Right ventricle myocardium inferior (tissue), 1 donor: Measurements from ENCODE around the gene CCNK. TPM values are rescaled to one million over a fixed set of nuclear protein-coding genes. Genes with fewer than 3 reads are reported as not detected.

Source experiments
- ATAC-seq: fragments of 200-7000 bp; cut with Tn5 transposase; one replicate; pipeline ENCODE4 v1.9.1; 2020; ENCODE audit warnings: mild to moderate bottlenecking, moderate library complexity
- DNase-seq: peaks from one replicate; pipeline ENCODE4 v3.0.0; 2021; ENCODE audit errors: missing footprints
- intact Hi-C: fragments of 100-400 bp; cut with DNase I; formaldehyde crosslinking; loops from one replicate; pipeline ENCODE4 v1.11.0; 2022
- long read RNA-seq: library from polyadenylated mRNA; unstranded; transcript quantifications from one replicate; pipeline ENCODE4 v2.0.0, GENCODE V29; 2021
- total RNA-seq: library from RNA; stranded (reverse); fragmentation: NEBNext Ultra II Directional; extraction: Animal tissue kit (Norgen Biotek cat#: 25700); gene quantifications from one replicate; pipeline ENCODE4 v1.2.1, GENCODE V29; 2021
- donor health status: DM: no; HTN: yes; CAD: no; lungs with severe emphysema.

The CCNK gene
- 29.2 TPM for total RNA-seq
- long read RNA-seq, partial matches to known transcripts, result 3 of 3 reads
- long read RNA-seq, other reads (novel, unspliced or antisense), result 0 of 3 reads

DNA sequence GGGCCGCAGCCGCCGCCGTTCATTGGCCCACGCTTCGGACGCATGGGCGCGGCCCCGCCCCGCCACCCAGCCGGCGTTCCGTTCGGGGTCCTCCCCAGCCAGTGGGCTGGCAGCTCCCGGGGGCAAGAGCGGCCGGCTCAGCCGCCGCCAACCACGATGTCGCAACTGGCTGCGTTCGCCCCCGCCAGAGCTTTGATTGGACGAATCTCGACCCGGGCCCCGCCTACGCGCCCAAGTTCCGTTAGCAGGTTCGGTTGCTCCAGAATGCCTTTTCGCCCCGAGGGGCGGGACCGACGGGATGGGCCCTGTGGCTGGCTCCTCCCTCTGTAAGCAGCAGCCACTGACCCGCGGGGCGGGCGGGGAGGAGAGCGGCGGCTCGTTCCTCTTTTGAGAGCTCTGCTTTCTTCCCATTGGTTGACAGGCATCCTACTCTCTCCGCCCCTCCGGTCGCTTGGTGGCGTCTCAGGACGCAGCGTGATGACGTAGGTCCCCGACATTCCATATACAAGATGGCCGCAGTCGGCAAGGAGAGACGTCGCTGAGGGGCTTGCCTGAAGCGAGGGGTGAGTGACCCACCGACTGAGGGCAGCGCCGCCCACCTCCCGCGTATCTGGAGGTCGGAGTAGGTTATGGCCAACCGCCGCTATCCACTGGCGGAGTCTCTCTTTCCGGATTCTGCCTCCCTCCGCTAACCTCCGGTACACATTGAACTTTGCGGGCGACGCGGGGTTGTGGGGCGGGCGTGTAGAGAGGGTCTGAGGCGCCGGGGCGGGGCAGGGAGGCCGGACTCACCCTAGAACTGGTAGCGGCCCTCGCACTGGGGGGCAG is at the start of gene CCNK:
TSS of gene CCNK (plus strand) at position 493 of the 828 bp plus-strand sequence. CDS start 11,269 bp downstream, outside the sequence.
- intact Hi-C loops, result no loop called here
- peak; percentile 97 for ATAC-seq
- peak; percentile 100 for DNase-seq

DNA sequence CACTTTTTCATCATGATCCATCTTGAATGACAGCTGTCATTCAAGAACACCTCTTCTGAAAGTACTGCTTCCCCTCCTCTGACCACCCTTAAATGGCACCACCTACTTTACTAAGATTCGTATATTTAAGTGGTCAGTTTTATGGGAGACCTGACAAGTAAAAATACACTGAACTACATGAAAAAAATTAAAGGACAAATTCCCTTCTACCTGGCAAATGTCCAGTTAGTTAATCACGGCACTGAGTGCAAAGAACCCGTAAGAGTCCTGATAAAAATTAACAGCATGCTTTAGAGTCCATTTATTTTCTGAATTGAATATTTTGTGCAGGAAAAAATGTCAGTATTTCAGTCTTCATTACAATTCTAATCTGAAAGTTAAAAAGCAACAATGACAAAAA is 49.2 kb upstream of the CCNK start:
- DNase-seq, result no peak
- intact Hi-C loops, result no loop called here
- ATAC-seq, result no peak

- no peak for DNase-seq
- ATAC-seq, result no peak
- intact Hi-C loops, result no loop called here
Measured at GRCh38 chr14:99432485-99432884, 48.7 kb upstream of the CCNK start.

- ATAC-seq, result no peak
- intact Hi-C loops, result no loop called here
- DNase-seq, result no peak
Measured at GRCh38 chr14:99435327-99435726, 45.9 kb upstream of the CCNK start.

DNA sequence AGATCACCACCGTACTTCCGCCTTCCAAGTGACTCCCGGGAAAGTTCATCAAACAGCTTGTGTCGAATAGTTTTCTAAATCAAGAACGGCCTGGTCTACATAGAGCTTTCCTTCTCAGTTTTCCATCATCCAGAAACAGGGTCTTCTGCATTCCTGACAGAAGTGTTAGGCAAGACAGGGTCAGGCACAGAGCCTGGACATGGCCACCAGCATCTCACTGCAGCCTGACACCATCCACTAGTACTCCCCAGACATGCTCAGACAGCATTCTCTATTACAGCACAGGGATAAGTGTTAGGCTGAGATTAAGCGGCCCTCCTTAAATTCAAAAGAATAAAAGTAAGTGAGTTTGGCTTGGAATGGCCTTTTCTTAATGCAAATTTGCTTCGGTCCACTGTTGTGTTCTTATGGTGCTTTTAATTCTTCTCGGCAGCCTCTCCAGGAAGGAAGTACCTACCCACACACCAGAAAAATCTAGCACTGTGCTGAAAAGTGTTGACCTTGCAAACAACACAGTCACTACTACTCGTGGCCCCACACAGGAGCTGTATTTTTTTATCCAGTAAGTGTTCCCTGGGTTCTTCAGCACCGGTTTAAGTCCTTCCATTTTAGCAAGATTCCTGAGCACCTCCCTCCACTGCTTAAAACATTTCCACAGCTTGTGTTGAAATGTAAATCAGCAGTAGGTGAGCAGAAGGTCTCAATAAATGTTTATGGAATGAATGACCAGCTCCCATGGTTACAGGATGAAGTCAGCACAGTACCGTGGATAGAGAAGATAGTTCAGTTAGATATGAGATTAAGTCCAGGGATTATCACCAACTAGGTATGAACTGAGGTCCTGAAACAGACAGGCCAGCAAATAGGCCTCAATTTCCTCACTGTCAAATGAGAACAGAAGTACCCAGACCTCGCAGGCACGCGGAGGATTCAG is 44.7 kb upstream of the CCNK start:
- ATAC-seq (no peak), DNase-seq (no peak)
- intact Hi-C loops, result no loop called here

DNA sequence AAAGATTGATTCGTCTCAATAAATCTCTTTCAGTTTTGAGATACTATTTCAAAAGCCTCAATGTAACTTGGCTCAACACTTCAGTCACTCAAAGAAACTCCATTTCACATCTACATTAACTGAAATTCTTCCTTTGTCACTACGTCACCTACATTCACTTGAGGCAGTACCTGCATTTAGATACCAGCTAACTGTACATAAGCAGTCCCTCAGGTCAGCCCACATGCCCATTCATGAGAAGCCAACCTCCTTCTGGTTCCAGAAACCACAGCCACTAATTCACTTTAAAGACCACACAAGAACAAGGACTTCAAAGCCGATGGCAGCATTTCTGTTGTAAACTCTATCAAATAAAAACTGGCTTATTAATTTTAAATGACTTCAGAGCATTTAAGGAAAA is 43.5 kb upstream of the CCNK start:
- intact Hi-C loops, result no loop called here
- DNase-seq (no peak), ATAC-seq (no peak)

DNA sequence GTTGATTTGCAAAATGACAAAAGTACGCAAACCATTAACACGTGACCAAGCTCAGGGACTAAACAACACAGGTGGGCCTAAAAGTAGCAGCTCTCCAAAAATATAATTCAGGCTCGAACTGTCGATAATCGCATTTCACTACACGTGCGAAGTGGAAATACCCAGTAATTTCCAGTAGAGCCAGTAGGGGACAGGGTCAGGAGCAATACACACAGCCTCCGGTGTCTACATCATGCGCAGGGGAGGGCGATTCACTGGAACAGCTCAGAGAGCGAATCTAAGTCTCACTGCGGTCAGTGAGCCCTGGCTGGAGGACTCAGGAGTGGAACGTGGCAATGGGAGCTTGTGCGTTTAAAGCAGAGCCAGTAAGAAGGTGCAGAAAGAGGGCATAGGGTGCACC is 40.9 kb upstream of the CCNK start:
- ATAC-seq (no peak), DNase-seq (no peak)
- intact Hi-C loops, result no loop called here

DNA sequence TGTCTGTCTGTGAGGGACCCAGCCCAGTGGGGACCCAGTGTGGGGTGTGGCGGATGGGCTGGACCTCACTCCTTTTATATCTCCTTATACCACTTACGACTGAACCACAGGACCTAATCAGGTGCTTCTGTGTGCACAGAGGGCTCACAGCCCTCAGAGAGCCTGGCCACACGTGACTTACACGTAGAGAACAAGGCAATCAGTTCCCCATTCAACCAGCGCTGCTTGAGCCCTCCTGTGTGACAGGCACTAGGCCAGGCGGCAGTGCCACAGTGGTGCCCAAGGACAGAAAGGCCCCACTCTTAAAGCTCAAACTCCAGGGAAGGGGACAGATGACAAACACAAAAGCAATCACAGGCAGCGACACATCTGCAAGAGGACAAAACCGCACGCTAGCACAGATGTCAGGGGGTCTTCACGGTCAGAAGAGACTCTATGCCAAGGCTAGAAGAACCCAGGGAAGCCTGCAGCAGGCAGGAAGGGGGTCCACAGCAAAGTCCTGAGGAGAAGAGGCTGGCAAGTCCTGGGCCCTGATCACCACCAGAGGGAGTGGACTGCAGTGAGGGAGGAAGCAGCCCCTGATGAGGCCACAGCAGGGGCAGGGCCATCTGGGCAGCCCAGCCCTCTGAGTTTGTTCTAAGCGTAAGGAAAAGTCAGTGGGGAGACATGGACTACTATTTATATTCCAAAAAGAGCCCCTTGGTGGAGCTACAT is 39.9 kb upstream of the CCNK start:
- DNase-seq, result no peak
- no peak for ATAC-seq
- intact Hi-C loops, result no loop called here

DNA sequence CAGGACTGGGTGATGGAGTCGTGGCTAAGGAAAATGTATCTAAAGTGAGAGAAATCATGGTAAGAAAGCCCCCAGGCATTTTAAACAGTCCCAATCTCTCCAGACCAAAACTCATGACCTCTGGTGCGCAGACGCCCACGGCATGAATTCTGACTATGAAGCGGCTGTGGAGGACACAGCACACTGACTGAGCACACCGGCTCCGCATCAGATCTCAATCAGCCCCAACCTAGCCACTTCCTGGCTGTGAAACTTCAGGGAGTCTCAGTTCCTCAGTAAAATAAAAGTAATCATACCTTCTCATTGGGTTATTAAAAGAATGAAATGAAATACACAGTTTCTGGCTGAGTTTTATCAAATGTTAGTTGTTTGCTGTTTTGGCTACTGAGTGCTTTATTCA is 39.3 kb upstream of the CCNK start:
- DNase-seq, result no peak
- intact Hi-C loops, result no loop called here
- no peak for ATAC-seq

DNA sequence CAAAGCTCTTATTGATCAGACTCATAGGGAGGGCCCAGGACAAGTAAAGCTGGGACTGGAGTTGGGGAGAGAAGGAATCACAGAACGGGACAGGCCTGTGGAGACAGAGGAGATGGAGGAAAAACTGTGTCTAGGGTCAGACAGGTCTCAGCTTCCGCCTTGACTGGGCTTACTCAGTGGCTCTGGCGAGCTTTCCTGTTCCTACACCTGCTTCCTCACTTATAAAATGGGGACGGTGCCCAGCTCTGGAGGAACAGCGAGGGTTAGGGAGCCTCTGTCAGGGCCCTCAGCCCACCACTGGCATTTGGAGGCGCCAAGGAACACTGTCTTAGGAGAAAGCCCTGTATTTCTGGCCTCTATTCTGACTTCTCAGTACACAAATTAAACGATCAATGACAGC is 35.3 kb upstream of the CCNK start:
- intact Hi-C loops, result no loop called here
- DNase-seq (no peak), ATAC-seq (no peak)

- intact Hi-C loops, result no loop called here
- no peak for ATAC-seq
- DNase-seq, result no peak
Measured at GRCh38 chr14:99447739-99448138, 33.5 kb upstream of the CCNK start.

GRCh38 chr14:99450266-99450665 is 30.9 kb upstream of the CCNK start:
- no peak for ATAC-seq

GRCh38 chr14:99451234-99451633 is 30.0 kb upstream of the CCNK start:
- ATAC-seq, result no peak
- intact Hi-C loops, result no loop called here
- no peak for DNase-seq

More at GRCh38 chr14:99450266-99450665, 30.9 kb upstream of the CCNK start:
- intact Hi-C loops, result no loop called here
- DNase-seq, result no peak

DNA sequence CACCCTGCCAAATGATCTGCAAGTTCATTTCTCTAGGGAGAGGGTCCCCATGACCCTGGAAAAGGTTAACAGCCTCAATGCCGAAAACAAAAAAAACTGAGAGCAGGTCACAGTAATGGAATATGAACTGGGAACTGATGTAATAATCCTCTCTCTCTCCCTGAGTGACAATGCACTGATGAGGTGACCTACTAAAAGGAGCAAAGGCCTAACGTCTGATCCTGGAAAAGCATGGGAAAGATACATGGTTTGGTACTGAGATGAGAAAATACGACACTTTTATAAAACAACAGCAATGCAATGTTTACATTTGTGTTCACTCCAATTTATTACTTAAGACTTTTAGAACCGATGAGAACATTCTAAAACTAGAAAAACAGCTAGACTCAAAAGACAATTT is 28.2 kb upstream of the CCNK start:
- intact Hi-C loops, result no loop called here
- DNase-seq (no peak), ATAC-seq (no peak)

DNA sequence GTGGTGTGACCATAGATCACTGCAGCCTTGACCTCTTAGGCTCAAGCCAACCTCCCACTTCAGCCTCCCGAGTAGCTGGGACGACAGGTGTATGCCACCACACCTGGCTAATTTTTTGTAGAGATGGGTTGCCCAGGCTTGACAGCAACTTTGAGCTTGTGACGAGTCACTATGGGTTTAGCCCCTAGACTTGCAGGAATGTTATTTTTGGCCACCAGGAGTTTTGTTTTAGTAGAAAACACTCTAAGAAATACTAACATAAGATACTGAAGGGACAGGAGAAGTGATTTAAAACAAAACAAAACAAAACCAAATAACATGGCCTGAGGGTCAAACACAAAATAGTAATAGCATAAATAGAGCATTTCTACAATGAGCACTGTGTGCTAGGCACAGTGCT is 27.0 kb upstream of the CCNK start:
- ATAC-seq (no peak), DNase-seq (no peak)

DNA sequence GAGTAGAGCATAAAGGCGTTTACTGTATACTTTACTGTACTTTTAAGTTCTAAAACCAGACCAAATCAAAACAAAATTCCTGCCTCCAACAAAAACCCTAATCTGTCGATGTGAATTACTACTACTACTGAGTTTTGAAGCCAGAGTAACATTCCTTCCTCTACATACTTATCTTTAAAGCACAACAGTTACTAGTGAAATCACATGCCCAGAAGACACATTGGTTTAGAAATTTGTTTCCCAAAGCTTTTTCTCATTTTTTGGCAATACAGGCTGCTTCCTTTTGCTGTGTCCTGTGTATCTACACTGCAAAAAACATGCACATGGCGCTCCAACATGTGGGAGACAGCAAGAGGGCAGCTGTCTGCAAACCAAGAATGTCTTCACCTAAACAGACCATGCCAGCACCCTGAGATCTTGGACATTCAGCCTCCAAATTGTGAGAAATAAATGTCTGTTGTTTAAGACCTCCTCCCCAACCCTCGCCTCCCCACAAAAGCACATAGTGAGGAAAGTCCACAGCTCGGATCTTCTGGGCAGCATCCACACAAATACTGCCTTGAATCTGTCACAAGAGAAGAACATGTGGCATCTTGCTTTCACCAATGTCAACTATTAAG is 21.6 kb upstream of the CCNK start:
- DNase-seq, result no peak
- ATAC-seq, result no peak
- intact Hi-C loops, result no loop called here

More for the DNA sequence above, 27.0 kb upstream of the CCNK start:
- intact Hi-C loops, result no loop called here

DNA sequence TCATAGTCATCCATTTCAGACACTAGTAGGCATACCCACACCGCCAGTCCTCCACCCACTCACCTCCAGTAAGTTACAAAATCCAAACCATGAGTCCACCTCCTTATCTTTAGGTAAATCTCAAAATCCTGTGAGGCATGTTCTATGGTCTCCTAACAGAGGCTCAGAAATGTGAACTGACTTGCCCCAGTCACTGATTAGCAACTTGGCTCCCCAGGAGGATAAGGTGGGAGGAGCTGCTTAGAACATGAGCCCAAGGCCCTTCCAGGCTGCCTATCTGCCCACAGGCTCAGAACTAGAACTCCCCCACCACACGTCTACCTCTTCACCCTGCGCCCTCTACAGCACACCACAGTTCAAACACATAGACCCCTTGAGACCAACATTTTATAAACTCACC is 20.4 kb upstream of the CCNK start:
- intact Hi-C loops, result no loop called here
- DNase-seq (no peak), ATAC-seq (no peak)

GRCh38 chr14:99461411-99462085 is 19.7 kb upstream of the CCNK start:
- DNase-seq (no peak), ATAC-seq (no peak)
- intact Hi-C loops, result no loop called here
